SH-SY5Y (cell line): ENCODE results near the gene TTLL13.

Experiments used
- GATA2 ChIP-seq: IDR thresholded peaks from 2 replicates; pipeline ENCODE4 v1.6.1; 2011; ENCODE audit warnings: mild to moderate bottlenecking, low read depth, low read length
- GATA3 ChIP-seq: IDR thresholded peaks from 2 replicates; pipeline ENCODE4 v1.6.1; 2011; ENCODE audit warnings: low read depth, mild to moderate bottlenecking, low read length, moderate library complexity

GRCh38 chr15:90305932-90306331 is 56.6 kb downstream of the TTLL13 start:
- no peak for TF ChIP-seq GATA3
- no peak for TF ChIP-seq GATA2
